ENCODE data around the gene MRM1. TPM values are rescaled to one million over a fixed set of nuclear protein-coding genes. Genes with fewer than 3 reads are reported as not detected.

The MRM1 gene, protein sequence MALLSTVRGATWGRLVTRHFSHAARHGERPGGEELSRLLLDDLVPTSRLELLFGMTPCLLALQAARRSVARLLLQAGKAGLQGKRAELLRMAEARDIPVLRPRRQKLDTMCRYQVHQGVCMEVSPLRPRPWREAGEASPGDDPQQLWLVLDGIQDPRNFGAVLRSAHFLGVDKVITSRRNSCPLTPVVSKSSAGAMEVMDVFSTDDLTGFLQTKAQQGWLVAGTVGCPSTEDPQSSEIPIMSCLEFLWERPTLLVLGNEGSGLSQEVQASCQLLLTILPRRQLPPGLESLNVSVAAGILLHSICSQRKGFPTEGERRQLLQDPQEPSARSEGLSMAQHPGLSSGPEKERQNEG
- 1.6 TPM for total RNA-seq

DNA sequence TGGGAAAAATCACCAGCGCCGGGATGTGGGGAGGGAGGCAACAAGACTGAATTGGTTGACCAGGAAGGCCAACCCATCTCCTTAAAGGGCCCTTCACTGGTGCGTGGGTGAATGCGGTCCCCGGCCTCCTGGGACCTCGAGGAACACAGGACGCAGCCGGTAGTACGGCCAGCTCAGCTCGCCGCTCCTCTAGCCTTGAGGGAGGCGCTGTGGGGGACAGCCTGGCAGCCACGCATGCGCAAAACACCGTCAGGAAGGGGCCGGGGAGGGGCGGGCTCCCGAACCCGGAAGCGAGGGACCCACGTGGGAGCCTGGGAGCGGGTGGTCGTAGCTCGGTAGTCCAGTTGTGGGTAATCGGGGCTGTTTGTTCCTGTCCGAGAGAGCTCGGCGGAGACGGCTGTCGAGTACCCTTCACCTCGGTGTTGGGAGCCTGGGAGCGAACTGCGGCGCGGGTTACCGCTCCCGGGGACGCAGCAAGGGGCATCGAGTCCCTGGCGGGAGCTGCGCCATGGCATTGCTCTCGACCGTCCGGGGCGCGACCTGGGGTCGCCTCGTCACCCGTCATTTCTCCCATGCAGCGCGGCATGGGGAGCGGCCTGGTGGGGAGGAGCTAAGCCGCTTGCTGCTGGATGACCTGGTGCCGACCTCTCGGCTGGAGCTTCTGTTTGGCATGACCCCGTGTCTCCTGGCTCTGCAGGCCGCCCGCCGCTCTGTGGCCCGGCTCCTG, at the start of gene MRM1:
MRM1 (plus strand) TSS at position 281 of the 727 bp plus-strand sequence; CDS start at position 509, 228 bp downstream.
- DNase-seq: peak; percentile 75

DNA sequence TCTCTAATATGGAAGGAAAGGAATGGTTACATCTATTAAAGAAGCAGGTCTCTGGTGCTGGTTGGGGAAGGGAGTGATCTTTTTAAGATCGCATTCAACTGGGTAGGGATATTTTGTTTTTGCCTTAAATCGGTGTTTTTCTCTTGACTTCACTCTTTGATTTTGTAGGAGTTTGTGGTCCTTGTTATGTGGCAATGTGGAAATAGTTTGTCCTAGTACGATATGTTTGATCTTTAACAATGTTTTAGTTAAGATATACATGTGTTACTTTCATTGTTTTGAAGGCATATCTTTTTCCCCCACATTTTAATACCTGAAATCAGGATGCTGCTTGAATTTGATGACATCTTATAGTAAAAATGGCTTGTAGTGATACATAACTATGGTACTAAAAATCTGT, 47.9 kb upstream of the MRM1 start:
- DNase-seq: no peak

DNA sequence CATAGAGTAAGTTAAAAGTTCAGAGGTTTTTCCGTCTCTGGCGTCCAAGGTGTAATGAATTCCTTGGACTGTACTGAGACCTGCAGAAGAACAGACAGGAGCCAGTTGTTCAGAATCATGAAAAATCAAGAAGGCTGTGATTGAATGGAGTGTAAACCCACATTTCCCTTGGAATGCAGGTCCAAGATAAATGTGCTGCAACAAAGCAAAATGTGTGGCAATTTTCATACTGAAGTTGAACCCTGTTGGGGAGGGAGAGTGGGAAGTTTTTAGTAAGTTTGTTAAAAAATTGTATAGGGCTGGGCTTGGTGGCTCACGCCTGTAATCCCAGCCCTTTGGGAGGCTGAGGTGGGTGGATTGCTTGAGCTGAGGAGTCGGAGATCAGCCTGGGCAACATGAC, 35.3 kb upstream of the MRM1 start:
- no peak for DNase-seq

DNA sequence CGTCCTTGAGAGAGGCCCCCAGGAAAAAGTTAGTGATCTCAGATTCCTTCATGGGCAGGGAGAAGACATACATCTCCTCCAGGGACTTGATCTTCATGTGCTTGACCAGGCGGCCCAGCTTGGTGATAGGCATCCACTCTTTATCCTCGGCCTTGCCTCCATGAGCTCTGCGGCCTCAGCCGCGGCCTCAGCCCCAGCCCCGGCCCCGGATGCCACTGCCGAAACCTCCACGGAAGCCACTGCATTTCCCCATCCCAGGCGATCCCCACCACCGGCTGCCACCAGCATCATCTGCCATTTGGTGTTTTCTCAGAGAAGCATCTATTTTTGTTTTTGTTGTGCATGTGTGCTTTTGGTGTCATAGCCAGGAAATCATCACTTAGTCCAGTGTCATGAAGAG, 26.4 kb upstream of the MRM1 start:
- DNase-seq: no peak

DNA sequence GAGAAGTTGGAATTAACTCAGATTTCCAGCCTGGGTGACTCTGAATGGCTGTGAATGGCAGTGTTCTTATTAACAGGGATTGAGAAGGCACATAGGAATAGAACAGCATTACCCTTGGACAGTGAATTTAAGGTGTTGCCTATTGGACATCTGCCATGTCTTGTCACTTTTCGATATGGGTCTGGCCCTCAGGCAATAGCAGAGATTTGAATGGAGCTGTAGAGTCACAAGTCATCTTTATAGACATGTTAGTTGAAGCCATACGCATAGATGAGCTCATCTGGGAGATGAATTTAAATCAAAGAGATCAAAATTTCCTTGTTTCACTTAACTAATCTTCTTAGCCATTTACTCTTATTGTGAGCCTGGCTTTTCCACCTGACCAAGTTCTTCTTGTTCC, 24.6 kb upstream of the MRM1 start:
- no peak for DNase-seq

DNA sequence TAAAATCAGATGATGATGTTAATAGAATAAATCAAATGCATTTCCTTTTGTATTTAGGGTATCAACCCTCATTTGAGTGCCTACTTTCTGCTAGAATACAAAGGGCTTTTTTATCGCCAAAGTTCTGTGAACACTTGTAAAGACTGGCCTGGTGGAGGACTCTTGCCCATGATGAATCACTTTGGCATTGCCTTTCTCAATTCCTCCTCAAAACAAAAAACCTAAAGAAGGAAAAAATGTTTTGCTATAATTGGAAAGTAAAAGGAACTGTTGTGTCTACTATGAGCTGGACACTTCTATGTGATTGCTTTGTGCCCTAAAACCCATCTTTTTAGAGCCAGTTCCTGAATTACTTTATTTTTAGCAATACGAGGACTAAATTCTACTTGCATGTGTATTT, 22.7 kb upstream of the MRM1 start:
- DNase-seq: no peak

DNA sequence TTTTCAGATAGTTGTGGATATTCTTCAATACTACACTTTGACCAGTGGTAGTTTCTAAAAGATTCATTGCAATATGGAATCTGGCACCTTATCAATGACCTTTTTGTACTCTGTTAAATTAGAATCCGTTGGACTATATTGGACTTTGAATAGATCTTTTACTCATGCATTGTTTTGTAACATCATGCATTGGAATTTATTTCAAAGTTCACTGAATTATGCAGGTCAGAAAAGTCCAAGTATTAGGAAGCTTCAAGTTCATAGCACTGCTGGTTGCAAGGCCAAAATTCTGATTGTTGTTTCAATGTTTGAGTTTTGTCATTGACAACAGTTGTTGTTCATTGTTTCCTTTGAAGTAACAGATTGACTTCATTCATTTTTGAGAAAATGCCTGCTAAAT, 17.6 kb upstream of the MRM1 start:
- DNase-seq: no peak

DNA sequence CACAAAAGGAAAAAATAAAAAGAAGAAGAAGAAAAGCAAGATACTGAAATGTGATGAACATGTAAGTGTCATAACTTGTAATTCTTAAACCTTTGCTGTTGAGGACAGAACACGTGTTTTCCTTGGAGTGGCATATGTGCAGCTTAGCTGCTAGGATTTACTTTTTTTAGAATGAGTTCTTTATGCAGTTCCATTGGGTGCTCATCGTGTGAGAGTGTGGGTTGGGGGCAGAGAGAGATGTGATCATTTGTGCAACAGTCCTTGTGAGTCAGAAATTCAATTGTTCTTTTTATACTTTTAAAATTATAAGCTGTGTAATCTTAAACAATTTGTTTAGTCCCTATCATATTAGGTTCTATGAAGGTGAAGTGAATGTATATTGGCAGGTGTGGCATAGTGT, 15.2 kb upstream of the MRM1 start:
- DNase-seq: no peak

DNA sequence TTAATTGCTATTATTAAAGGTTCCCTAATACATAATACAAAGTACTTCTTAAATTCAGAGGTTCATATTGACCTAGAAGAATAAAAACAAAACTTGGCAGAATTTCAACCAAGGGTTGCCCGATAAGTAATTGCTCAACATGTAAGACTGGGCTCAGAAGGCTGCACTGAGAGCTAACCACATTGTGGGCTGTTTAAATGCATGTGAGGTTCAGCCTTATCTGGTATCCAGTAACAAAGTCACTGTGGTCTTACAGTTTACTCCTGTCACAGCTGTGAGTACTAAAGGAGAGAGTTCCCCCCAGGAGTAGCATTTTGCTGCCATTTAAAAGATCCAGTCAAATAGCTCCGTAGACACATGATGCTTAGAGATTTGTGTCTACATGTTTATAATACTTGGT, 11.3 kb upstream of the MRM1 start:
- DNase-seq: no peak

DNA sequence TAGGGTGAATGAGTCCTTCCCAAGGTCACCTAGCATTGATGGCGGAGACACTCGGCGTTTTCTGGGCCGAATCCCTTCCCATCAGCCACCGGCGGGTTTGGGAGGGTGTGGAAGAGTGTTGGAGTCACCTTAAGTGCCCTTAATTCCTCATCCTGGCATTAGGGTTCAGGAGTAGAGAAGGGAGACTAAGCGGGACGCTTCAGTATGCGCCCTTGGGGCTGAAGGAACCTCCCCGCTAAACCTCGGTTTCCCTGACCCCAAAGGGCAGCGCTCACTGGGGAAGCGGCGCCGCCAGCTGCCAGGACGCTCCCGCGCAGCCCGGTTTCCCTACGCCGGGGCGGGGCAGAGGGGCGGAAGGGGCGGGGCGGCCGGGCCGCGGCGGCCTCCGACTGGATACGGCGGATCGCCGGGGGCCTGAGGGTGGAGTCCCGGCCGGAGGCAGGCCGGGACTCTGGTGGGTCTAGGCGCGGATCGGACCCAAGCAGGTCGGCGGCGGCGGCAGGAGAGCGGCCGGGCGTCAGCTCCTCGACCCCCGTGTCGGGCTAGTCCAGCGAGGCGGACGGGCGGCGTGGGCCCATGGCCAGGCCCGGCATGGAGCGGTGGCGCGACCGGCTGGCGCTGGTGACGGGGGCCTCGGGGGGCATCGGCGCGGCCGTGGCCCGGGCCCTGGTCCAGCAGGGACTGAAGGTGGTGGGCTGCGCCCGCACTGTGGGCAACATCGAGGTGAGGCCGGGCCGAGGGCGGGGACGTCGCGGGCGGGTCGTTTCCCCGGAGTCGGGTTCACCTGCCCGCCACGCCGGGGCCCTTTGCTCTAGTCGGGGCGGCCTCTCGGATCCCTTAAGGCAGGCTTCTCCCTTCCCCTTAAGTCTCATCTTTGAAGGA, 9.7 kb upstream of the MRM1 start, which contains the start of gene DHRS11:
DHRS11 (plus strand) TSS at position 446 of the 882 bp plus-strand sequence; CDS start at position 577, 131 bp downstream.
- DNase-seq: peak; percentile 15

DNA sequence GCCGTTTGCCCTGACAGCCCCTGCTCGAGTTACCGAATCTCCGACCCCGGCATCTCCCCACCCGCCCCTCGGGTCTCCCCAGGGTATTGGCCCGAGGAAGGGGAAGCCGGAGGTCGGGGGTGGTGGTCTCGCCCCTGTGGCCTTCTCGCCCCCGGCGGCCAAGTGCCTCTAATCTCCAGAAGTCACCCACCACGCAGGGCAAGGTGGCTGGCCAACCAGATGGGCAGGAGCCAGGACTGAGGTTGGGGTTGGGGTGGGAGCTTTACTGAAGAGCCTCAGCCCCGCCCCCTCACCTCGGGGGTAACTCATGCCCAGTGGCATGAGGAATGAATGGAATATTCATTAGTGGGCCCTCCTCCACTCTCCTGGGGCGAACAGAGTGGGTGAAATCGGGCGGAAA, 9.1 kb upstream of the MRM1 start:
- DNase-seq: no peak

DNA sequence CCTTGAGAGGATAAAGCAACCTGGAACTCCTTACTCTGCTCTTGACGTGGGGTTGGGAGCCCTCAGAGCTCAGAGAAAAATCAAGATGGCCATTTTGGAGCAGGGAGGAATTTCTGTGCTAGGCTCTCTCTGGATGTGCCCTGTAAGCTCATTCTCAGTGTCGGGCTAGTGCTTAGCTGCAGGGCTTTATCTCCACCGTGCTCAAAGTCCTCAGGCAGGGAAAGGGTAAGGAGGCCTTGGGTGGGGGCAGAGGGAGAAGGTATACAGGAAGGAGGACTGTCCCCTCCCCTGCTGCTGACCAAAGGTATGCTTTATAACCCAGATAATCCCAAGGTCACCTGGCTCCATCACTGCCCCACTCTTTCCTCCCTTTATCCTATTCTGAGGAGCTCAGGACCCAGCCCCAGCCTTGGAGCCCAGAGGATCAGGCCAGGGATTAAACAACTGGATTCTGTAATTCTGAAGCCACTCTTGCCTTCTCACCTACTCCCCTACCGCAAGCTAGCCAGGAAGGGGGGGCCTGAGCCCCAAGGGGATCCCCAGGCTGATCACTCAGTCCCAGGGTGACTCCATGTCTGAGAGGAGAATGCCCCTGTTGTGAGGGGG, 8.6 kb upstream of the MRM1 start:
- no peak for DNase-seq

DNA sequence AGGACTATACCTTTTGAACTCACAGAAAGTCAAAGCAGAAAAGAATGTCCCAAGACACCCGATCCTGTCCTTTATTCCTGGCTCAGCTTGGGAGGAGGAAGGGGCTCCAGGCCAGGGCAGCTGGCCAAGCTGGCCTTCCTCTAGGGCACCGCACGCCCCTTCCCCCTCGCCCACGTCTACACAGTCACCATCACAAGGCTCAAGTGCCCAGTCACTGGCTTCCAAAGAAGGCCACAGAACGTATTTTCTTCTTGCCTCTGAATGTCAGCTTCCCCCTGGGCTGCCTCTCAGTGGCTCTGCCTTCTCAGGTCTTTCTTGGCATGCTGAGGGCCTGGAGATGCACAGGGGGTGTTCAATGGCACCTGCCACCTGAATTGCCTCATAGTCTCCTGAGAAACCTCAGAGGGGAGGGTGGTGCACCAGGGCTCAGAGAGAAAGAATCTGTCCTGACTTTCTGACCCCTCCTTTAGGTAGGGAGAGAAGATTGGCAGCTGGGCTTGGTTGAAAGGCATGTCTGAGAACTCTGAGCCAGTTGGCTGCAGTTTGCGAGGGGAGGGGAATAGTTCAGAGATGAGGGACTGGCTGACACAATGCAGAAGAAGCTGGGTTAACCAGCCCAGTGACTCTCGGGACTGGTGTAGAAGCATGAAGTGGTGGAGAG, 7.6 kb upstream of the MRM1 start:
- no peak for DNase-seq

DNA sequence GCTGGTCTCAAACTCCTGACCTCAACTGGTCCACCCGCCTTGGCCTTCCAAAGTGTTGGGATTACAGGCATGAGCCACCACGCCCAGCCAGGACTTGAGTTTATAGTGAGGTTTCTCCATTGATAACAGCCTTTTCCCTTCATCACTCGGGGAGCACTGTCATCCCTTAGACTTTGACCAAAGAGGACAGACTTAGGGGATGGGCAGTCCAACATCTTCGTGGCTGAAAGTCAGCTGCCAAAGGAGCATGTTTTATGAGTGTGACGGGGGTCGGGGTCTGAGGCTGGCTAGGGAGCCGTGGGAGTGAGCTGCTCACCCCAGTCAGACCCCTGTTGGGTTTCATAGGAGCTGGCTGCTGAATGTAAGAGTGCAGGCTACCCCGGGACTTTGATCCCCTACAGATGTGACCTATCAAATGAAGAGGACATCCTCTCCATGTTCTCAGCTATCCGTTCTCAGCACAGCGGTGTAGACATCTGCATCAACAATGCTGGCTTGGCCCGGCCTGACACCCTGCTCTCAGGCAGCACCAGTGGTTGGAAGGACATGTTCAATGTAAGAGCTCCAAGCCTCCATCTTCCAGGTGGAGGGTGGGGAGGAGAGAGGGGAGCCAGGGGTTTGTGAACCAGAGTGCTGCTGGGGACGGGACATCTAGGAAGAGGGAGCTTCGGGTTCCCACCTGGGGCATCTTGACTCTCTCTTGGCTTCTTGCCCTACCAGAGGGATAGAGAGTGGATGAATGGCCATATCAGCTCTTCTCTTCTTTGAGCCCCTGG, 6.6 kb upstream of the MRM1 start:
- no peak for DNase-seq

DNA sequence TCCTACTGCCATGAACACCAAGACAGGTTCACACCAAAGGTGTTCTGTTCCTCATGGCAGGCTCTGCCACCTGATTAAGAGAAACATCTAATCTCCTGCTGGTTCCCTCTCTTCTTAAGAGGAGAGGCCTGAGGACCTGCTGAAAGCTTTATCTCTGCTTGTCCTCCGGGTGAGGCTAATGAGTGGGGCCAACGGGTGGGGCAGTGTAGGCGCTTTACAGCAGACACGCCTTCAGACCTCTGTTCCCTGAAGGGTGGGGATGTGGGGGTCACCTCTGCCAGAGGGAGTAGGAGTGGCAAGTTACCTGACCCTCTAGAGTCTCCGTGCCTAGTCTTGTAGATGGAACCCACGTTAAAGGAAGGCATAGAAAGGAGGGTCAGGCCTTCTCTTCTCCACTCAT, 4.2 kb upstream of the MRM1 start:
- DNase-seq: no peak

DNA sequence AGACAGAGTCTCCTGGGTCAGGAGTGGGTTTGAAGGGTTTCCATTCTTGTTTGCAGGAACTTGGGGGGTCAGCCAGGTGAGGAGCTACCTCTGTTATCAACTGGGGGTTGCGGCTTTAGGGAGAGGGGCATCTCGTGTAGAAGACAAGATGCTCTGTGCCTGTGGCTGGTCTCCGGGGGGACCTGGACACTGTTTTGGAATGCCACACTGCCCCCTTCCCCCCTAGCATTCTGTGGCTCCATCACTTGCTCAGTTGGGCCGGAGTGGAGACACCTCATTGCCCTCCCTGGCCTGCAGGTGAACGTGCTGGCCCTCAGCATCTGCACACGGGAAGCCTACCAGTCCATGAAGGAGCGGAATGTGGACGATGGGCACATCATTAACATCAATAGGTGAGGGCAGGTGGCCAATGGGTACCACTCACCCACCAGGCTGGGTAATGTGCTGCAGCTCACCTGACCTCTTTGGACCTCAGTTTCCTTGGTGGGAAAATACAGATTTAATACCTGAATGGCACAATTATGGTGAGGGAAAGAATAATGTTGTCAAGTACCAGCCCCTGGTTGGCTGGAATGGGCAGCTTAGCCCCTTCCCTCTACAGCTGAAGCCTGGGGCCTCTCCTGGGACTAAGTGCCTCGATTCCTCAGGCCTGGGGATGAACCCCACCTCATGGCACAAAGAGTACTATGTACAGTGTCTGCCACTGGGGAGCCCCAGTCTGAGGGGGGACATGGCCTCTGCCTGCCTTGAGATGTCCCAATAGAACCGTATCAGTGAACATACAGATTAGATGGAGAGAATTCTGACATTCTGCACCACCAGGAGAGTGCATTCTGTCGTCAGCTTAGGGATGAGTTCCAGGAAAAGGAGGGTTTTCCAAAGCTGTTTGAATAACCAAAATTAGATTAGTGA, 3.3 kb upstream of the MRM1 start:
- no peak for DNase-seq

DNA sequence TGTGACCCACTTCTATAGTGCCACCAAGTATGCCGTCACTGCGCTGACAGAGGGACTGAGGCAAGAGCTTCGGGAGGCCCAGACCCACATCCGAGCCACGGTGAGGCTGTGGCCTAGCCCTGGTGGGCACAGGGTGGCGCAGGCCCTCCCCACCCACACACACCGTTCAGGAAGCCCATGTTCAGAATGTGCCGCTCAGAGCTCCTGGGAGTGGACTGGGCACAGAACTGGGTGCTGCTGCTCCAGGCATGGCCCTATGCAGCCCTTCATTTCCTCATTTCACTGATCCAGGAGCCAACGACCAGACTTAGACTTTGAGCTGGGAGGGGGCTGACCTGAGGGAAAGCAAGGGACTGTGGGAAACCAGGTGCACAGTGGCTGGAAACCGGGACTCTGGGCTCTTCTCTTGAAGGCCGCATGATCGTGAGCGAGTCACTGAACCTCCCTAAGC, 2.4 kb upstream of the MRM1 start:
- DNase-seq: no peak

DNA sequence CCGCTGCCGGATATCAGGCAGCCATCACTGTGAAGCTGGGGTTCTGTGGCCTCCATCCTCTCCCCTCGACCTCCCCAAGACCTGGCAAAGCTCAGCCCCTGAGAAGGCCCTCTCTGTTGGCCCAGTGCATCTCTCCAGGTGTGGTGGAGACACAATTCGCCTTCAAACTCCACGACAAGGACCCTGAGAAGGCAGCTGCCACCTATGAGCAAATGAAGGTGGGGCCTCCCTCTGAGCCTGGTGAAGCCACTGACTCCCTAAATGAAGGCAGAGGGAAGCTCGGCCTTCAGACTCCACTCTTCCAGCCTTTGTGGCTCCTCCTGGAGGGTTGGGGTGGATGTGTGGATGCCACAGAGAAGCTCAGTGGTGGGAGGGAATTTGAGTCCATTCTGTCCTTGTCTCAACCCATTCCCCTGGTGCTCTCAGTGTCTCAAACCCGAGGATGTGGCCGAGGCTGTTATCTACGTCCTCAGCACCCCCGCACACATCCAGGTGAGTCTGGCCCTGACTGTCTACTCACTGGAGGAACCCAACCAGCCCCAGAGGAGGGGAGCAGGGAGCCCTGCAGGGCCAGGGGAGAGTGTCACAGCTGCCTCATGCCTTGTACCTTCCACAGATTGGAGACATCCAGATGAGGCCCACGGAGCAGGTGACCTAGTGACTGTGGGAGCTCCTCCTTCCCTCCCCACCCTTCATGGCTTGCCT, 1.7 kb upstream of the MRM1 start:
- DNase-seq: no peak

DNA sequence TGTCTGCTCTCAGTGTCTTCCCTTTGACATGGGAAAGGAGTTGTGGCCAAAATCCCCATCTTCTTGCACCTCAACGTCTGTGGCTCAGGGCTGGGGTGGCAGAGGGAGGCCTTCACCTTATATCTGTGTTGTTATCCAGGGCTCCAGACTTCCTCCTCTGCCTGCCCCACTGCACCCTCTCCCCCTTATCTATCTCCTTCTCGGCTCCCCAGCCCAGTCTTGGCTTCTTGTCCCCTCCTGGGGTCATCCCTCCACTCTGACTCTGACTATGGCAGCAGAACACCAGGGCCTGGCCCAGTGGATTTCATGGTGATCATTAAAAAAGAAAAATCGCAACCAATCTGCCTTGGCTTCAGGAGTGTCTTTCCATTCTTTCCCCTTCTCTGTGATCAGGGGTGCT, 918 bp upstream of the MRM1 start:
- DNase-seq: no peak

All from skin of body (tissue), 2 donors.